Hematopoietic multipotent progenitor cell treated with erythropoietin and hydrocortisone succinate and interleukin-3 and kit ligand, for 6 days (in vitro differentiated cells): ENCODE results near the gene SNX7.

ENCODE experiments used
- DNase-seq: peaks from one replicate; pipeline ENCODE4 v3.0.0-alpha.2; 2015

The SNX7 gene

DNA sequence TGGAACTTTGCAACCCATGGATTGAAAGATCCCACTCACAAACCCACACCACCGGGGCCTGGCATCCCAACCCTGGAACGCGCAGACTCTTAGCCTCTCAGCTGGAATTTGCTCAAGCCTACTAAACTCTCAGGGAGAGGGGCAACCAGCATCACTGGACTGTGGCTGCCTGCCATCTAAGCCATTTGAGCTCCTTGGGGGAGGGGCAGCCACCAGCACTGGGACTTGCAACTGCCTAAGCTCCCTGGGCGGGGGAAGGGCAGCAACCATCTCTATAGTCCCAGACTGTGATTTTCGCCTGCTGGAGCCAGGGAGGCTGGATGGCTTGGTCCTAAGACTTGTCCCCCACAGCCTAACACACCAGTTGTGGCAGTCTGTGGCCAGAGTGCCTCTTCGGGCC, 122.3 kb downstream of the SNX7 start:
- DNase-seq, result no peak

- no peak for DNase-seq
Measured at GRCh38 chr1:98791498-98791897, 130.0 kb downstream of the SNX7 start.

DNA sequence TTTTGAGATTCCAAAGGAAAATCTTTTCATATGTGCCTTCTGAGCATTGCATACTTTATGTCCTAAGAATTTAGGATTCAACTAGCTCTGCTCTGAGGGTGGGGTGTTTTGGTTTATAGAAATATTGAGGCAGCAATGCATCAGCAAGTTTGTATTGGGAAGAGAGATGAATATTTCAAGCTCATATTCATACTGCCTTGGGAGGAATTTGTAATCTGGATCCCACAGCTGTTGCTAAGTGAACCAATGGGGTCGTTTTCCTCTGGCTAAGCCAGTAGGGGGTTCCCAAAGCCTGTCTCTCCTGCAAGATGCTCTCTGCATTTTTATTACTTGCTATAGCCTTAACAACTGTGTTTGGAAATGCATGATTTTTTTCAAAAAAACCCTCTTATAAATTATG, 130.6 kb downstream of the SNX7 start:
- DNase-seq, result no peak

DNA sequence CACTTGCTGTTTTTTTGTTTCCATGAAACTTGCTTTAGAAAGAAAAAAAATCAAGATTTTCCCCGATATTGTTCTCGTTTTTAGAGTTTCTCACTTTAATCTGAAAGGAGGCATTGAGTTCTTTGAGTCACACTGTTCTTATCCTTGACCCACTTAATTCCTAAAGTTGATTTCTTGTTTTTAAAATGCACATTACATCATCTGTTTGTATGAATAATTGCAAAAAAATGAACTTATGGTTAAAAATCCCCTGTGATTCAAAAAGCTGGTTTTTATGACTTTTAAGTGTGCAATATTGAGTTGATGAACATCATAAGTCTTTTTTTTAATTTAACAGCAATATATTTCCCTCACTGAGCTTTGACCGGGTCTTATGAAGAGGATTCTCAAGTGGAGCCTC, 131.6 kb downstream of the SNX7 start:
- DNase-seq, result no peak

DNA sequence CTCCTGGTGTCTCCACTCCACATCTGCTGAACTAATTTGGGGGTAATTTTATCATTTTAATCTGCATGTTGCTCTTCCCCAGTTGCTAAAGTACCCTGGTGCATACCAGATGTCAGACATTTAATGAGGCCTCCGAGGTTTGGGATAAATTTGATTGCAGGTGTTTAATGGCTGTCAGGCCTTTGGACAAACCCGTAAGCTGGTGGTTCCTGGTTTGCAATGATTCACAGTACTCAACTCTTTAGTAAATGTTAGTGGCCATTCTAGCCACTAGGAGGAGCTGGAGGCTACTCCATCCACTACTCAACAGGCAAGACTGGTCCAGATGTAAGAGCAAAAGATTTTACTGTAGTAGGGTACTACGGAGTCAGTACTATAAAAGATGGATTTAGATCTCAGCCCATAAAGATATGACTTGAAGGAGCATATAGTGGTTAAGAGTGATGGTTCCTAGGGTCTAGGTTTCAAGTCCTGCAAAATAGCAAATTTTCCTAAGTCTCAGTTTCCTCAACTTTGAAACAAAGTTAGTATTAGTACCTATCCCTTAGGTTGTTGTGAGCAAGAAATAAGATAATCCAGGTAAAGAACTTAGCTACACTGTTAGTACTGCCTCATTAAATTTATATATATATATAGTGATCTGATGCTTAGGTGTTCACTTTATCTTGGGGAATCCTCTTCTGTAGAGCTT, 132.8 kb downstream of the SNX7 start:
- peak; percentile 74 for DNase-seq

DNA sequence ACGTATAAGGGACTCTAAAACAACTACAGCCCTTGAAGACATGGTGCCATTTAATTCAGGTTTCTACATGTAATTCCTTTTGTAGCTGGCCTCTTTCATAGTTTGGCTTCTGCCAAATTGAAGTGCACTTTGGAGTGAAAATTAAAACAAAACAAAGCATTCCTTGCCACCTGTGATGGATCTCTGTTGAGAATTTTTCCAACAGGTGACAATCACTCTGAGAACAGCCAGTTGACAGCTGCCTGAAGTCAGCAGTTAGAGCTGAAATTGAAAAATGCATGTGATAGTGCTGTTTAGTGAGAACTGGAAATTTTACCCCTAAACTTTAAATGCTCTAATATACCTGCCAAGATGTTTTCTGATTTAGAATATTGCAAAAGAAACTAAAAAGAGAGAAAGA, 134.5 kb downstream of the SNX7 start:
- DNase-seq, result no peak

GRCh38 chr1:98797506-98797905, 136.0 kb downstream of the SNX7 start:
- DNase-seq, result no peak
